GM18873 (cell line): ENCODE results near the gene SIDT2.
"Not testable (repeated sequence)": the region's sequence is repeated elsewhere in the genome, so short reads cannot be mapped to it uniquely, and the experiment has no call there.

Experiments
- ATAC-seq: cut with Tn5 transposase; IDR thresholded peaks from one replicate; pipeline ENCODE4 v1.9.1; 2021; ENCODE audit warnings: mild to moderate bottlenecking, moderate library complexity, moderate number of reproducible peaks; ENCODE audit not compliant: unreplicated experiment, low FRiP score

Gene SIDT2

GRCh38 chr11:117178210-117179034 is at the start of gene SIDT2:
Gene SIDT2 (plus strand): TSS chr11:117178743. CDS start chr11:117179264, 521 bp downstream.
- ATAC-seq = peak; percentile 87

GRCh38 chr11:117130396-117130795 is 48.1 kb upstream of the SIDT2 start:
- ATAC-seq = not testable (repeated sequence)

- no peak for ATAC-seq
Observed at GRCh38 chr11:117130879-117131278, 47.7 kb upstream of the SIDT2 start.

- no peak for ATAC-seq
Observed at GRCh38 chr11:117134431-117134830, 44.1 kb upstream of the SIDT2 start.

DNA sequence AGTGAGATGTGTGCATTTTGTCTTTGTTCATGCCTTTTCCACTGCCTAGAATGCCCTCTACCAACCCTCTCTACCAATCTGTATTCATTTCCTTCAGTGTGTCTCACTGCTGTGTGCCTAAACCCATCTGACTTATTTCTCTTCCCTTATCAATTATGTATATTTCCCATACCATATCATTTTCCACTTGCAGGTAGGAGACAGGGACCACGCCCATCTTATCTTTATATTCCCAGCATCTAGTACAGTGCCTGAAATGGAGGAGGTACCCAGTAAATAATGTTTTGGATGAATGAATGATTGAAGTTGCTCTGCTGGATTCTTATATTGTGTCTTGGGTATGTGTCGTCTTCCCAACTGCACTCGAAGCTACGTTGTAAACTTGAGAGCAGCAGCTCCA is 43.6 kb upstream of the SIDT2 start:
- ATAC-seq = not testable (repeated sequence)

DNA sequence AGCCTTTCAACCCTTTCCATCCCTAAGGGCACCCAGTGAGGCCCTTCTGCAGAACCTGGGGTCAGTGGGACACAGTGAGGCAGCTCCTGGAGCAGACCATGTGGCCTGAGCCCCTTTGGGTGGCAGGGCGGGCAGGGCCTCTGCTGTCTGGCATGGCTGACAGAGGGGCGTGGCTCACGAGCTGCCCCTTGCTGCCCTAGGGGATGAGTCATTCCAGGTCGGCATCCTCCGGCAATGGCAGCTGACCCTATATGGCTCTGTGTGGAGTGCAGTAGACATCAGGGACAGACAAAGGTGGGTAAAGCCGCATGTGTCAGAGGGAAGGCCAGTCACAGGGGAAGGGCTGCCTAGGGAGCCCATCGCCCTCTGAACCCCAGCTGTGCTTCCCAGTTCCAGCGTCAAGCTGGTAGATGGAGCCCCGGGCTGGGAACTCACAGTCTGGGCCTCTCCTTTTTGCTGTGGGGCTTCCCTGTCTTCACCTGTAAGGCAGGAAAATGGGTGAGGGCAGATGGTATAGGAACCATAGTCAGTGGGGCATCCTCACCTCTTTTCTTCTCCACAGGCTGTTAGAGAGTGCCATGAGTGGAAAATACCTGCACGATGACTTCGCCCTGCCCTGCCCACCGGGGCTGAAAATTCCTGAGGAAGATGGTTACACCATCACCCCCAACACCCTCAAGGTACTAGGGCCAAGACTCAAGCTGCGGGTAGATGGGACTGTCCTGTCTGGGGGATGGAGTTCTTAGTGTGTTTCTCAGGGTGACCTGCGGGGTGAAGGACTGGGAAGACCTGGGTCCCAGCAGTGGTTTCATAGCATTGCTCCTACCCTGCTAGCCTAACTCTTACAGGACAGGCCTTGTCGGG is 41.1 kb upstream of the SIDT2 start:
- ATAC-seq = not testable (repeated sequence)

- ATAC-seq = peak; percentile 16
Observed at GRCh38 chr11:117143390-117143789, 35.2 kb upstream of the SIDT2 start.

GRCh38 chr11:117143871-117144476 is 34.6 kb upstream of the SIDT2 start, which contains the start of gene PAFAH1B2:
Gene PAFAH1B2 (plus strand): TSS chr11:117144287. CDS start chr11:117152448, 8,161 bp downstream.
- ATAC-seq = peak; percentile 96

- peak; percentile 34 for ATAC-seq
Observed at GRCh38 chr11:117144477-117145392, 33.8 kb upstream of the SIDT2 start.

GRCh38 chr11:117145393-117145761 is 33.2 kb upstream of the SIDT2 start:
- ATAC-seq = no peak

DNA sequence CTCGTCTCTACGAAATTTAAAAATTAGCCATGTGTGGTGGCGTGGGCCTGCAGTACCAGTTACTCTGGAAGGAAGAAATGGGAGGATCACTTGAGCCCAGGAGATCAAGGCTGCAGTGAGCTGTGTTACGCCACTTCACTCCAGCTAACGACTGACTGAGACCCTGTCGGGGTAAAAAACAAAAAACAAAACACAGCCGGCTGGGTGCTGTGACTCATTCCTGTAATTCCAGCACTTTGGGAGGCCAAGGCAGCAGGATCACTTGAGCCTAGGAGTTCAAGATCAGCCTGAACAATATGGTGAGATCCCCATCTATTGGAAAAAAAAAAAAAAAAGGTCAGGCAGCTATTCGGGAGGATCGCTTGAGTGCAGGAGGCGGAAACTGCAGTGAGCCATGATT is 32.0 kb upstream of the SIDT2 start:
- no peak for ATAC-seq

DNA sequence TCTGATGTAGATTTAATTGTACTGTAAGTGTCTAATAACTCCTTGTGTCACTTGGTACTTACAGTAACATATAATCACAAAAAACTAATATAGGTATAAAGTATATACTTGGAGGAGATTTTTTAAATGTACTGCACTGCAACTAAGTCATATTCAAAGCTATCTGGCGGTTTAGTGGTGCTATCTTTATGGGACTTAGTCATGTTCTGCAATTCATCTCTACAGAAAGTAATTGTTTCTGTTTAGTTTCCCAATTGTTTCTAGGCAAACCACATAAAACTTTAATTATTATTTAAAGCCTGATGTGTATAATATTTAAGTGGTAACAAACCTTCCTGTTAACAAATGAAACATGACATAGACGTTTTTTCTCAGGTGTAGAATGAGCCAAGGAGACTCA is 26.5 kb upstream of the SIDT2 start:
- no peak for ATAC-seq

- no peak for ATAC-seq
Observed at GRCh38 chr11:117154468-117154867, 24.1 kb upstream of the SIDT2 start.

DNA sequence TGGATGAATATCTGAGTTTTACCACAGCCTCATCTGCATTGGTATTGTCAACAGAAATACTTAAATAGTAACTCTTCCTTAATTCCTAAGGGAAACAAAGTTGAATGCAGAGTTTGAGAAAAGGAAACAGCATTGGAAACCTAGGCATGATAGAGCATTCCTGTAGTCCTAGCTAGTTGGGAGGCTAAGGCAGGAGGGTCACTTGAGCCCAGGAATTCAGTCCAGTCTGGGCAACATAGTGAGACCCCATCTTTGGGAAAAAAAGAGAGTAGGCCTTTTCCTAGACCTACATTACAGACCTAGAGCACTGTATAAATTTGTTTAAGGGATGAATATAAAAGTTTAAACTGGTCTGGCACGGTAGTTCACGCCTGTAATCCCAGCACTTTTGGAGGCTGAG is 21.0 kb upstream of the SIDT2 start:
- no peak for ATAC-seq

- no peak for ATAC-seq
Observed at GRCh38 chr11:117159892-117160291, 18.7 kb upstream of the SIDT2 start.

- ATAC-seq = no peak
Observed at GRCh38 chr11:117160826-117161225, 17.7 kb upstream of the SIDT2 start.

GRCh38 chr11:117166491-117166890 is 12.1 kb upstream of the SIDT2 start:
- no peak for ATAC-seq

- ATAC-seq = no peak
Observed at GRCh38 chr11:117169736-117170135, 8.8 kb upstream of the SIDT2 start.

GRCh38 chr11:117170210-117170609 is 8.3 kb upstream of the SIDT2 start:
- ATAC-seq = no peak

DNA sequence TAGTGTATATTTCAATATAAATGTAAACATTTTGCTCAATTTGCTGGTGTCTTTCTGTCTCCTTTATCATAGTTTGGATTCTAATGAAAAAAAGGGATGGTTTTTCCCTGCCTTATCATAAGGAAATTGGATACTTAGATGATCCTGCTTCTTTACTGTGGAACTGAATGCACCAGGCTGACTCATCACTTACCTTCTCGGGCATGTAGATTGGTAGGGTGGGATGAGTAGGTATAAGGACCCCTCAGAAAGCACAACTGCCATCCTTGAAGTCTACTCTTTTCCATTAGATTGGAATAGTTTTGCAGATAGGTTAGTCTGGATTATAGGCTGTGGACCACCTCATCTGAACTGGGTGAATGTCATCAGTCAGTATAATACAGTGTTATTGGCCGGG is 7.5 kb upstream of the SIDT2 start:
- no peak for ATAC-seq
